Keratinocyte (primary cell): ENCODE results near the gene IFNGR1. TPM values are rescaled to one million over a fixed set of nuclear protein-coding genes. Genes with fewer than 3 reads are reported as not detected.

ENCODE experiments used
- DNase-seq: peaks from one replicate; pipeline ENCODE4 v3.0.0-alpha.2; 2011; ENCODE audit warnings: low read depth, missing footprints, low spot score
- FAIRE-seq: peaks from 2 replicates; lab custom pipeline; 2011; peaks lifted over from hg19 to GRCh38; lab: Jason Lieb, UNC
- H2AFZ ChIP-seq: 2 replicates; pipeline ENCODE4 v1.6.0; 2012; ENCODE audit warnings: low read length, control low read depth, inconsistent platforms; ENCODE audit not compliant: control insufficient read depth
- H3K27ac ChIP-seq: 2 replicates; pipeline ENCODE4 v1.5.1; 2011; ENCODE audit warnings: low read length; ENCODE audit not compliant: control insufficient read depth, insufficient read depth
- H3K27me3 ChIP-seq: 3 replicates; pipeline ENCODE4 v1.6.0; 2011; ENCODE audit warnings: low read length; ENCODE audit not compliant: control insufficient read depth, insufficient read depth; ENCODE audit errors: extremely low read depth
- H3K36me3 ChIP-seq, 2 experiments: 2 replicates in 1 of 2; 3 replicates in 1 of 2; pipeline ENCODE4 v1.5.1; 2011; ENCODE audit warnings: low read length in 2 of 2, mild to moderate bottlenecking in 1 of 2; ENCODE audit not compliant: control insufficient read depth in 2 of 2, insufficient read depth in 2 of 2; ENCODE audit errors: extremely low read depth in 1 of 2
- H3K4me1 ChIP-seq: 3 replicates; pipeline ENCODE4 v1.5.1; 2011; ENCODE audit warnings: low read length; ENCODE audit not compliant: control insufficient read depth, insufficient read depth; ENCODE audit errors: extremely low read depth
- H3K4me2 ChIP-seq: 3 replicates; pipeline ENCODE4 v1.6.0; 2011; ENCODE audit warnings: low read depth, low read length; ENCODE audit not compliant: control insufficient read depth, insufficient read depth; ENCODE audit errors: extremely low read depth
- H3K4me3 ChIP-seq, 3 experiments: fragments of 200-600 bp in 1 of 3; sonication (generic) in 1 of 3; 2 replicates in 2 of 3; 3 replicates in 1 of 3; pipeline ENCODE4 v1.5.1; 2011 to 2016; ENCODE audit warnings: low read length in 3 of 3, mild to moderate bottlenecking in 3 of 3, control low read depth in 2 of 3, inconsistent platforms in 1 of 3, low read depth in 1 of 3, mixed read lengths in 1 of 3, mixed run types in 1 of 3, moderate library complexity in 1 of 3; ENCODE audit not compliant: control insufficient read depth in 2 of 3, insufficient read depth in 2 of 3; ENCODE audit errors: extremely low read depth in 1 of 3
- H3K79me2 ChIP-seq: 2 replicates; pipeline ENCODE4 v1.6.0; 2012; ENCODE audit warnings: low read length; ENCODE audit not compliant: control insufficient read depth, insufficient read depth
- H3K9ac ChIP-seq: 3 replicates; pipeline ENCODE4 v1.6.0; 2011; ENCODE audit warnings: low read length; ENCODE audit not compliant: control insufficient read depth, insufficient read depth; ENCODE audit errors: extremely low read depth
- H3K9me1 ChIP-seq: 3 replicates; pipeline ENCODE4 v1.6.0; 2011; ENCODE audit warnings: low read length; ENCODE audit not compliant: control insufficient read depth, insufficient read depth; ENCODE audit errors: extremely low read depth
- H3K9me3 ChIP-seq: 2 replicates; pipeline ENCODE4 v1.5.1; 2012; ENCODE audit warnings: low read depth, low read length; ENCODE audit not compliant: control insufficient read depth
- H4K20me1 ChIP-seq: 3 replicates; pipeline ENCODE4 v1.6.0; 2011; ENCODE audit warnings: low read length; ENCODE audit not compliant: control insufficient read depth, insufficient read depth; ENCODE audit errors: extremely low read depth
- CTCF ChIP-seq, 3 experiments: IDR thresholded peaks in 1 of 3; conservative IDR thresholded peaks in 1 of 3; optimal IDR thresholded peaks in 1 of 3; 2 replicates in 2 of 3; 3 replicates in 1 of 3; pipeline versions ENCODE3 to v1.5.1; 2011; ENCODE audit warnings: low read length in 3 of 3, mild to moderate bottlenecking in 3 of 3, moderate library complexity in 2 of 3, control low read depth in 1 of 3, inconsistent platforms in 1 of 3; ENCODE audit not compliant: insufficient read depth in 2 of 3; ENCODE audit errors: extremely low read depth in 1 of 3
- EZH2 ChIP-seq: IDR thresholded peaks from one replicate; pipeline ENCODE4 v1.6.1; 2012; ENCODE audit warnings: inconsistent platforms, mild to moderate bottlenecking, low read length, moderate library complexity
- dilution Hi-C: fragments of 300-500 bp; cut with MboI; formaldehyde crosslinking; loops from one replicate; pipeline ENCODE4 v1.7.0; 2020; ENCODE audit warnings: low sequenced_read_pairs; ENCODE audit not compliant: extremely low pct_ligation_motif_present
- polyA plus RNA-seq, 5 experiments: library from polyadenylated mRNA; depleted of rRNA in 3 of 5; stranded (reverse) in 3 of 5; stranded (forward) in 1 of 5; unstranded in 1 of 5; fragments of >200 nt; gene quantifications; 1 replicate in 1 of 5; 2 replicates in 3 of 5; 3 replicates in 1 of 5; pipeline versions ENCODE4 v1.2.1 to v1.2.3, GENCODE V29; 2011 to 2012; ENCODE audit warnings: missing spikeins in 2 of 5, low read depth in 1 of 5, low replicate concordance in 1 of 5

The IFNGR1 gene
- polyA plus RNA-seq, 1 donor (not counting 4 experiments of a cell fraction or from before 2014, with no cell fraction given) = 109 TPM

DNA sequence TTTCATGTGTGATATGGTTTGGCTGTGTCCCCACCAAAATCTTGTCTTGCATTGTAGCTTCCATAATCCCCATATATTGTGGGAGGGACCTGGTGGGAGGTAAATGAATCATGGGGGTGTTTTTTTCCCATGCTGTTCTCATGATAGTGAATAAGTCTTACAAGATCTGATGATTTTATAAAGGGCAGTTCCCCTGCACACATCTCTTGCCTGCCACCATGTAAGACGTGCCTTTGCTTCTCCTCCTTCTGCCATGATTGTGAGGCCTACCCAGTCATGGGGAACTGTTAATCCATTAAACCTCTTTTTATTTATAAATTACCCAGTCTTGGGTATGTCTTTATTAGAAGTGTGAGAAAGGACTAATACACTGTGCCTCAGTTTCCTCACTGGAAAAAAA, 41.6 kb downstream of the IFNGR1 start:
- dilution Hi-C loops = no loop called here
- TF ChIP-seq CTCF (optimal IDR thresholded peaks at IDR 0.05 in 1 of 3, IDR thresholded peaks at IDR 0.05 in 1 of 3, conservative IDR thresholded peaks at IDR 0.05 in 1 of 3; ENCODE audit: extremely low read depth in 1 of 3, insufficient read depth in 2 of 3, low read length in 3 of 3) = no peak
- no peak for TF ChIP-seq EZH2
- FAIRE-seq = no peak

DNA sequence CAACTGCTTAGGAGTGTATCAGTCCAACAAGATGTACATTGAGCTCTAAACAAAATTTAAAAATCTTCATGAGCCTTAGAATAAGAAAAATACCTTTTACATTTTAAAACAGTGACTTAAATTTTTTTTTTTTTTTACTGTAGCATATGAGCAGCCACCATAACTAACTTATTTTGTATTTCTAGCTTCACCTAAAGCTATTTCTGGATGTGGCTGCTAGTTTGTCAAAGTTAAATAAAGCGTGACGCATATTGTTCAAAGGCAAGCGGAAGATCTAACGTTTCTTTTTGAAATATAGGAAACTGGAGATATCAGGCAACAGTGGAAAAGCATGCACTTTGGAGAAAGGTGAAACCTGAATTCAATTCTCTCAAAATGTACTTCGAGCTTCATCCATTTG, 42.5 kb downstream of the IFNGR1 start:
- FAIRE-seq (no peak), DNase-seq (no peak)
- Histone ChIP-seq H3K27ac (no peak overlapping the region), H2AFZ (no peak overlapping the region), H4K20me1 (no peaks in the 10 kb centered on the region), H3K4me2 (no peak overlapping the region), H3K27me3 (no peaks in the 10 kb centered on the region), H3K9ac (no peak overlapping the region), H3K4me1 (peaks cover 11% of the 10 kb centered on the region), H3K4me3 (no peak overlapping the region), H3K36me3 (no peaks in the 10 kb centered on the region), H3K9me3 (no peaks in the 10 kb centered on the region), H3K9me1 (no peaks in the 10 kb centered on the region), H3K79me2 (no peaks in the 10 kb centered on the region)
- dilution Hi-C loops = no loop called here
- TF ChIP-seq CTCF (optimal IDR thresholded peaks at IDR 0.05 in 1 of 3, IDR thresholded peaks at IDR 0.05 in 1 of 3, conservative IDR thresholded peaks at IDR 0.05 in 1 of 3; ENCODE audit: extremely low read depth in 1 of 3, insufficient read depth in 2 of 3, low read length in 3 of 3) = no peak
- TF ChIP-seq EZH2 = no peak

More for the DNA sequence above, 41.6 kb downstream of the IFNGR1 start:
- Histone ChIP-seq H3K9me3 (no peaks in the 10 kb centered on the region), H3K4me2 (no peak overlapping the region), H3K79me2 (no peaks in the 10 kb centered on the region), H4K20me1 (no peaks in the 10 kb centered on the region), H3K4me1 (peaks cover 11% of the 10 kb centered on the region), H3K27me3 (no peaks in the 10 kb centered on the region), H3K9me1 (no peaks in the 10 kb centered on the region), H2AFZ (no peak overlapping the region), H3K36me3 (no peaks in the 10 kb centered on the region), H3K27ac (no peak overlapping the region), H3K4me3 (no peak overlapping the region), H3K9ac (no peak overlapping the region)
- DNase-seq = no peak
